Measurements from ENCODE around the gene NHLRC4. TPM values are rescaled to one million over a fixed set of nuclear protein-coding genes. Genes with fewer than 3 reads are reported as not detected.

NHLRC4 gene
- total and polyA plus RNA-seq, 12 donors = 0.57 to 22.3 (median 6.3) TPM

DNA sequence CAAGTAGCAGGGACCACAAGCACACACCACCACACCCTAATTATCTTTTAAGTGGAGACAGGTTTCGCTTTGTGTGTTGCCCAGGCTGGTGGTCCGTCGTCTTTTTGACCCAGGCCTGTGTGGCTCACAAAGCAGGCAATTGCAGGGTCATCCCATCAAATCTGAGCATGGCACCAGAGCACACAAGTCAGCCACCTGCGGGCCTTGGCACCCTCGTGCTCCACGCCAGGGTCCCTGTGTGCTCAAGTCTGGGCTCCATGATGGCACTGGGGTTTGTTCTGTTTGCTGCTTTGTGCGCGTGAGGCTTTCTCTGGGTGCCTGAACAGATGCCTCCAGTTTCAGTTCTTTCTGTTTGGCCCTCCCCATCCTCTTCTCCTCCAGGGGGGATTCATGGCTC, 41.7 kb upstream of the NHLRC4 start:
- TF ChIP-seq CTCF (IDR thresholded peaks at IDR 0.05) (no peak), POLR2A (IDR thresholded peaks at IDR 0.05) (no peak)
- Histone ChIP-seq H3K4me3 (no peak overlapping the region), H3K4me1 (replicated peaks in 1 of 2) (peaks cover 29 to 43% of the 10 kb centered on the region in 2 donors), H3K36me3 (replicated peaks in 1 of 2) (peaks cover 0 to 5% of the 10 kb centered on the region in 2 donors), H3K27ac (peak overlapping the region in 4 of 5 donors; percentile 4 to 99 (median 98)), H3K27me3 (no peaks in the 10 kb centered on the region), H3K9me3 (replicated peaks in 1 of 3) (no peaks in the 10 kb centered on the region)
- intact Hi-C loops (cut with DNase I) = loop anchor here (10.0 kb wide), 2 partner anchors 90 to 130 kb away; partner anchors contain the start of gene NME4 (in 1 of the 2)
- no peak for DNase-seq
- WGBS, 4 donors = 90 to 100% (median 94%) methylated on average over 1 to 8 of the region's 8 CpGs

GRCh38 chr16:525520-526180, 41.2 kb upstream of the NHLRC4 start:
- H3K27me3 ChIP-seq = no peaks in the 10 kb centered on the region

DNA sequence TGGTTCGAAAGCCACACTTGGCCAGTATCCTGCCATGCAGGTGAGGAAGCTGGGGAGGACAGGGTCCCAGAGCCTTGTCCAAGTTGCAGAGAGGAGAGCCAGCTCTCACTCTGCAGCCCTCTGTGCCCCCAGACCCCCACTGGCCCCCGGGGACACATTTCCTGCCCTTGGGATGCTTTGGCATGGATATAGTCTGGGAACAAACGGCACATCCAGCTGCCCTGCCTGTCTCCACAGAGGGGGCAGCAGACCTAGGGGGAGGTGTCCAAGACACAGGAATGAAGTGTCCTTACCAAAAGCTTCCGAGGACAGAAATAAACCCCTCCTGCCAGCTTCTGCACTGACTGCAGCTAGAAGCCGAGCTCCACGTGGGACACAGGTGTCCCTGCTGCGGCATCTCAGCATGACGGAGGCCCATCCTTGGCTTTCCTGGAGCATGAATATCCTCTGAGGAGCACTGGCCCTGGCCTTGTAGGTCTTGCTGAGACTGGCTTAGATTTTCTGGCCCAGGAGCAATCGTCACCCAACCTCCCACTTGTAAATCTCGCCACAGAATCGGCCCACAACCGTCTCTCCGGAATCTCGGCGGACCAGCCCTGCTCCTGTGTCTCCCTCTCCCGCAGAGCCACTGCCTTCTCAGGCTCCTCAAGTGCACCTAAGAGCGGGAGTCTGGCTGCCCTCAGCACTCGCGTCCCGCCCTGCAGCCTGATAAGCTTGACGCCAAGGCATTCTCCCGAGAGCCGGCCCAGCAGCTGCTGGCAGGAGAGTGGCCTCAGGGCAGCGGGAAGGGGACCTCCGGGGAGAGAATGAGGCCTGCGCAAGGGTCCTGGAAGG, 40.4 kb upstream of the NHLRC4 start:
- H3K9me3 ChIP-seq (replicated peaks in 1 of 3) = no peaks in the 10 kb centered on the region
- peak in 6 of 7 donors; percentile 62 to 81 (median 74) for DNase-seq
- H3K4me3 ChIP-seq = peak overlapping the region in 3 of 4 donors; percentile 22 to 68 (median 50)
- H3K27me3 ChIP-seq = no peaks in the 10 kb centered on the region
- WGBS, 4 donors = 6 to 10% (median 9%) methylated on average over 14 to 26 of the region's 26 CpGs
- no peak for TF ChIP-seq CTCF (IDR thresholded peaks at IDR 0.05)
- TF ChIP-seq POLR2A (IDR thresholded peaks at IDR 0.05) = no peak
- H3K4me1 ChIP-seq (replicated peaks in 1 of 2) = peaks cover 29 to 43% of the 10 kb centered on the region in 2 donors
- H3K27ac ChIP-seq = peak overlapping the region; percentile 89 to 99 (median 97)
- H3K36me3 ChIP-seq (replicated peaks in 1 of 2) = no peaks in the 10 kb centered on the region
- intact Hi-C loops (cut with DNase I) = loop anchor here (10.0 kb wide), 2 partner anchors 92 to 132 kb away; partner anchors contain the start of gene NME4 (in 1 of the 2)

More at GRCh38 chr16:525520-526180, 41.2 kb upstream of the NHLRC4 start:
- WGBS, 4 donors = 51 to 70% (median 63%) methylated on average over 12 to 13 of the region's 13 CpGs
- Histone ChIP-seq H3K27ac (peak overlapping the region in 4 of 5 donors; percentile 96 to 99 (median 98)), H3K4me1 (replicated peaks in 1 of 2) (peaks cover 29 to 43% of the 10 kb centered on the region in 2 donors), H3K4me3 (peak overlapping the region in 1 of 4 donors; percentile 68), H3K36me3 (replicated peaks in 1 of 2) (peaks cover 0 to 1% of the 10 kb centered on the region in 2 donors), H3K9me3 (replicated peaks in 1 of 3) (no peaks in the 10 kb centered on the region)
- intact Hi-C loops (cut with DNase I) = loop anchor here (10.0 kb wide), 2 partner anchors 91 to 131 kb away; partner anchors contain the start of gene NME4 (in 1 of the 2)
- TF ChIP-seq POLR2A (IDR thresholded peaks at IDR 0.05) = peak in 1 of 2 donors; percentile 24
- no peak for TF ChIP-seq CTCF (IDR thresholded peaks at IDR 0.05)
- DNase-seq = peak in 6 of 7 donors; percentile 37 to 73 (median 60)
